GM23338 (cell line): Measurements from ENCODE around the gene SH3BP4. TPM values are rescaled to one million over a fixed set of nuclear protein-coding genes. Genes with fewer than 3 reads are reported as not detected.

Experiments used
- ATAC-seq: fragments of 200-7000 bp; cut with Tn5 transposase; 3 replicates; pipeline ENCODE4 v1.9.1; 2020
- DNase-seq: peaks from one replicate; pipeline ENCODE4 v3.0.0-alpha.2; 2015; ENCODE audit warnings: low spot score
- H2AFZ ChIP-seq: fragments of 200-600 bp; sonication (generic); 2 replicates; pipeline ENCODE4 v1.8.0; 2016; ENCODE audit warnings: antibody characterized with exemption, mild to moderate bottlenecking, moderate library complexity
- H3F3A ChIP-seq: fragments of 200-600 bp; sonication (generic); replicated peaks from 2 replicates; pipeline ENCODE4 v1.8.0; 2017; ENCODE audit warnings: antibody characterized with exemption, mixed run types, low read depth
- H3K27ac ChIP-seq: fragments of 200-600 bp; sonication (generic); 2 replicates; pipeline ENCODE4 v1.6.1; 2016; ENCODE audit warnings: low read depth
- H3K27me3 ChIP-seq: fragments of 200-600 bp; sonication (generic); 2 replicates; pipeline ENCODE4 v1.8.0; 2016; ENCODE audit warnings: mild to moderate bottlenecking, mixed run types, moderate library complexity; ENCODE audit not compliant: insufficient read depth
- H3K36me3 ChIP-seq: fragments of 200-600 bp; sonication (generic); 2 replicates; pipeline ENCODE4 v1.8.0; 2016; ENCODE audit warnings: mild to moderate bottlenecking; ENCODE audit not compliant: insufficient read depth
- H3K4me1 ChIP-seq: fragments of 200-600 bp; sonication (generic); 2 replicates; pipeline ENCODE4 v1.8.0; 2016; ENCODE audit warnings: mild to moderate bottlenecking, moderate library complexity; ENCODE audit not compliant: insufficient read depth
- H3K4me2 ChIP-seq: fragments of 200-600 bp; sonication (generic); 2 replicates; pipeline ENCODE4 v1.7.1; 2017; ENCODE audit warnings: mixed run types
- H3K4me3 ChIP-seq: fragments of 200-600 bp; sonication (generic); 2 replicates; pipeline ENCODE4 v1.6.1; 2016; ENCODE audit warnings: mixed run types
- H3K79me2 ChIP-seq: fragments of 200-600 bp; sonication (generic); replicated peaks from 2 replicates; pipeline ENCODE4 v1.8.0; 2017; ENCODE audit warnings: mild to moderate bottlenecking; ENCODE audit not compliant: insufficient read depth
- H3K9me2 ChIP-seq: fragments of 200-600 bp; sonication (generic); 2 replicates; pipeline ENCODE4 v1.8.0; 2017; ENCODE audit not compliant: insufficient read depth
- H4K20me1 ChIP-seq: fragments of 200-600 bp; sonication (generic); replicated peaks from 2 replicates; pipeline ENCODE4 v1.8.0; 2017; ENCODE audit warnings: mild to moderate bottlenecking; ENCODE audit not compliant: insufficient read depth
- H3K27ac Mint-ChIP-seq: 2 replicates; pipeline ENCODE4 v1.8.0; 2020; ENCODE audit warnings: inconsistent platforms, mild to moderate bottlenecking, moderate library complexity, mixed read lengths
- H3K27me3 Mint-ChIP-seq: 3 replicates; pipeline ENCODE4 v1.8.0; 2022; ENCODE audit warnings: low read depth, mild to moderate bottlenecking, moderate library complexity, mixed read lengths, inconsistent platforms; ENCODE audit not compliant: insufficient read depth, poor library complexity
- H3K36me3 Mint-ChIP-seq: 3 replicates; pipeline ENCODE4 v1.8.0; 2021; ENCODE audit warnings: low read depth, mild to moderate bottlenecking, inconsistent platforms, moderate library complexity, mixed read lengths
- H3K4me1 Mint-ChIP-seq: 3 replicates; pipeline ENCODE4 v1.8.0; 2020; ENCODE audit warnings: mild to moderate bottlenecking, inconsistent platforms, mixed read lengths
- H3K4me3 Mint-ChIP-seq: 3 replicates; pipeline ENCODE4 v1.8.0; 2021; ENCODE audit warnings: moderate library complexity, mild to moderate bottlenecking, inconsistent platforms, mixed read lengths
- H3K9me3 Mint-ChIP-seq: 3 replicates; pipeline ENCODE4 v1.8.0; 2020; ENCODE audit warnings: moderate library complexity, mild to moderate bottlenecking, inconsistent platforms, mixed read lengths
- CREB1 ChIP-seq: fragments of 250-450 bp; sonication (Bioruptor Pico); IDR thresholded peaks from 2 replicates; pipeline ENCODE4 v1.5.0; 2020; ENCODE audit warnings: low read depth, mild to moderate bottlenecking, moderate library complexity
- CTCF ChIP-seq, 2 experiments: fragments of 200-600 bp in 1 of 2; sonication (generic) in 1 of 2; conservative IDR thresholded peaks; 2 replicates each; pipeline versions ENCODE4 v1.5.1 to v1.6.1; 2016 to 2017; ENCODE audit warnings: antibody characterized with exemption in 2 of 2, low read depth in 2 of 2, mild to moderate bottlenecking in 2 of 2, moderate library complexity in 1 of 2
- ETS1 ChIP-seq: IDR thresholded peaks from 2 replicates; pipeline ENCODE4 v1.6.1; 2016; ENCODE audit warnings: antibody characterized with exemption
- EZH2 ChIP-seq: fragments of 200-600 bp; sonication (generic); IDR thresholded peaks from one replicate; pipeline ENCODE4 v1.8.0; 2017; ENCODE audit warnings: antibody characterized with exemption, mild to moderate bottlenecking, low read depth; ENCODE audit not compliant: unreplicated experiment
- EZH2phosphoT487 ChIP-seq: fragments of 200-600 bp; sonication (generic); IDR thresholded peaks from one replicate; pipeline ENCODE4 v1.8.1; 2018; ENCODE audit warnings: antibody characterized with exemption; ENCODE audit not compliant: unreplicated experiment
- JUNB ChIP-seq: IDR thresholded peaks from one replicate; pipeline ENCODE4 v1.6.1; 2016; ENCODE audit warnings: antibody characterized with exemption; ENCODE audit not compliant: unreplicated experiment
- NANOG ChIP-seq: IDR thresholded peaks from 2 replicates; pipeline ENCODE4 v1.6.1; 2016; ENCODE audit warnings: antibody characterized with exemption, borderline replicate concordance
- POLR2AphosphoS5 ChIP-seq: IDR thresholded peaks from 2 replicates; pipeline ENCODE4 v1.6.1; 2016; ENCODE audit warnings: antibody characterized with exemption, low read depth
- REST ChIP-seq: IDR thresholded peaks from one replicate; pipeline ENCODE4 v1.6.1; 2018; ENCODE audit warnings: antibody characterized with exemption; ENCODE audit not compliant: unreplicated experiment
- STAT1 ChIP-seq: IDR thresholded peaks from one replicate; pipeline ENCODE4 v1.6.1; 2016; ENCODE audit warnings: antibody characterized with exemption; ENCODE audit not compliant: unreplicated experiment
- ZNF114 ChIP-seq: fragments of 250-450 bp; sonication (Bioruptor Pico); IDR thresholded peaks from 2 replicates; pipeline ENCODE4 v1.5.0; 2020; ENCODE audit warnings: mild to moderate bottlenecking, moderate library complexity
- ZNF331 ChIP-seq: fragments of 250-450 bp; sonication (Bioruptor Pico); IDR thresholded peaks from 2 replicates; pipeline ENCODE4 v1.5.0; 2020; ENCODE audit warnings: low read depth, mild to moderate bottlenecking, moderate library complexity
- ZNF462 ChIP-seq: fragments of 250-450 bp; sonication (Bioruptor Pico); IDR thresholded peaks from 2 replicates; pipeline ENCODE4 v1.5.0; 2020; ENCODE audit warnings: mild to moderate bottlenecking, moderate library complexity
- polyA plus RNA-seq: library from polyadenylated mRNA; unstranded; fragments of >200 nt; fragmentation: Nextera tagmentation; extraction: Ambion mirVana; gene quantifications from 2 replicates; pipeline ENCODE4 v1.2.1, GENCODE V29; 2016
- total RNA-seq: library from RNA; depleted of rRNA; stranded (reverse); fragments of >200 nt; shearing (Covaris generic); gene quantifications from 2 replicates; pipeline ENCODE4 v1.2.3, GENCODE V29; 2014

Gene SH3BP4
- total and polyA plus RNA-seq, 2 experiments from 2014 or later, result 15.6 to 50.9 TPM

- DNase-seq, result peak; percentile 32
- peak overlapping the region; percentile 20; the same call in 1 of the 2 replicates for H3K4me2 ChIP-seq
Measured at GRCh38 chr2:234960175-234961088, 8.6 kb downstream of the SH3BP4 start.

More at GRCh38 chr2:234960175-234961088, 8.6 kb downstream of the SH3BP4 start:
- H3K27me3 Mint-ChIP-seq, result peaks cover 12% of the 10 kb centered on the region
- peaks cover 70% of the 10 kb centered on the region for H3K4me1 Mint-ChIP-seq
- H3K9me3 Mint-ChIP-seq, result no peaks in the 10 kb centered on the region
- no peaks in the 10 kb centered on the region for H3K27me3 ChIP-seq
- H3F3A ChIP-seq, result no peaks in the 10 kb centered on the region
- TF ChIP-seq EZH2phosphoT487 (no peak), ETS1 (no peak), CTCF (conservative IDR thresholded peaks at IDR 0.05; ENCODE audit: low read depth in 2 of 2) (no peak), CREB1 (CRISPR knock-in tag) (no peak), JUNB (no peak), POLR2AphosphoS5 (no peak), ZNF331 (CRISPR knock-in tag) (no peak), EZH2 (no peak), ZNF114 (CRISPR knock-in tag) (no peak), ZNF462 (no peak), STAT1 (no peak), NANOG (no peak), REST (no peak)
- no peak for ATAC-seq
- no peaks in the 10 kb centered on the region for H3K36me3 ChIP-seq
- H3K36me3 Mint-ChIP-seq, result peaks cover 9% of the 10 kb centered on the region; the same call in 2 of the 3 replicates
- H3K9me2 ChIP-seq, result no peaks in the 10 kb centered on the region
- no peak overlapping the region for H3K4me3 Mint-ChIP-seq
- H2AFZ ChIP-seq, result no peak overlapping the region
- H3K79me2 ChIP-seq, result peaks cover 100% of the 10 kb centered on the region
- H3K4me3 ChIP-seq, result no peak overlapping the region
- peak overlapping the region; percentile 20; the same call in 1 of the 2 replicates for H3K27ac Mint-ChIP-seq
- H3K27ac ChIP-seq, result no peak overlapping the region
- H4K20me1 ChIP-seq, result peaks cover 45% of the 10 kb centered on the region
- H3K4me1 ChIP-seq, result peaks cover 49% of the 10 kb centered on the region
